ENCODE results near the gene IER2. TPM values are rescaled to one million over a fixed set of nuclear protein-coding genes. Genes with fewer than 3 reads are reported as not detected.

The IER2 gene
- total RNA-seq, 2 experiments from 2014 or later: 64.3 to 79.5 TPM

- H3K9me2 ChIP-seq (ENCODE audit: insufficient read depth, low read length): no peaks in the 10 kb centered on the region
- peaks cover 32% of the 10 kb centered on the region for H3K36me3 ChIP-seq (ENCODE audit: insufficient read depth, low read length)
- H3K27ac ChIP-seq (ENCODE audit: low read depth, low read length, poor library complexity, severe bottlenecking): peak overlapping the region; percentile 75
- TF ChIP-seq CTCF (conservative IDR thresholded peaks at IDR 0.05; ENCODE audit: low read length) (no peak), EZH2phosphoT487 (IDR thresholded peaks at IDR 0.05; ENCODE audit: borderline replicate concordance, low read depth, low read length) (no peak)
- ChIA-PET CTCF (ENCODE audit: unreplicated experiment) (interaction anchor here (0.6 kb wide), 1 partner anchor 12 kb away, joined by 3 read pairs; no protein-coding TSS in a partner anchor), POLR2A (interaction anchor here (0.6 to 1.4 kb wide), 5 partner anchors 9 to 57 kb away, joined by 3 to 8 read pairs (median 3); no protein-coding TSS in a partner anchor)
- no peak for DNase-seq (ENCODE audit: low spot score)
- peaks cover 16% of the 10 kb centered on the region for H4K20me1 ChIP-seq (ENCODE audit: insufficient read depth, low read length)
- peak overlapping the region; percentile 76 for H3K4me2 ChIP-seq (ENCODE audit: low read length)
- peak overlapping the region; percentile 58; the same call in 1 of the 2 replicates for H2AFZ ChIP-seq (ENCODE audit: low read length)
- H3K4me3 ChIP-seq (ENCODE audit: low read depth, low read length, poor library complexity, severe bottlenecking): peak overlapping the region; percentile 90
- peaks cover 34% of the 10 kb centered on the region for H3K4me1 ChIP-seq (ENCODE audit: insufficient read depth, low read length, poor library complexity, severe bottlenecking)
- no peaks in the 10 kb centered on the region for H3K9me3 ChIP-seq (ENCODE audit: low read length)
- no TSS peak for BruUV-seq (replicated peaks)
- intact Hi-C loops (cut with micrococcal nuclease; ENCODE audit: unreplicated experiment): no loop called here
- H3K79me2 ChIP-seq (ENCODE audit: insufficient read depth, low read depth, low read length): peaks cover 62% of the 10 kb centered on the region
Observed at GRCh38 chr19:13117176-13117771, 32.9 kb upstream of the IER2 start.

DNA sequence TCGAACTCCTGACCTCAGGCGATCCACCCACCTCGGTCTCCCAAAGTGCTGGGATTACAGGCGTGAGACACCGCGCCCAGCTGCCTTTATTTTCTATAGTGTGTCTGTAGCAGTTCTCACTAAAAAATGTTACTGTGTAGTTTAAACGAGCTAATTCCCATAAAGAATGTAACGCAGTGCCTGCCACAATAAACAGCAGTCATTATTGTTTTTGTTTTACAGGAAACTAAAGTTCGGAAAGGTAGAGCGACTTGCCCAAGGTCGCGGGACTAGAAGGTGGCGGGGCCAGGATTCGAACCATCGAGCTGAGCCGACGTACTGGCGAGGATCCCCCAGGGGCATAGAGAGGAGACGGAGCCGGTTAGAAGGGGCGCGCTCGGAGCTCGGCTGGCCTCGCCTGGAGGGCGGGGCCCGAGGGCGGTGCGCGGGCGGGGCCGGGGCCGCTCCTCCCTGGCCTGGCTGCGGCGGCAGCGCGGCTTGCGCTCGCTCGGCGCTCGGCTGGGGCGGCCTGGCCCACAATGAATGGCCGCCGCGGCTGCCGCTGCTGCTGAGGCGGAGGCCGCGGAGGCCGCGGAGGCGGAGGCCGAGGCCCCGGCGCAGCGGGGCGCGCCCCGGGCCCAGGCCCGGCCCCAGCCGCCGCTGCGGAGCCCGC is 32.3 kb upstream of the IER2 start, which contains the start of gene NACC1:
Gene NACC1, plus strand, starts transcription at position 493 of the 652 bp plus-strand sequence. CDS start 16,944 bp downstream, outside the sequence.
- Histone ChIP-seq H3K9me3 (ENCODE audit: low read length) (no peaks in the 10 kb centered on the region), H3K4me2 (ENCODE audit: low read length) (peak within 1 kb of the TSS; percentile 76), H4K20me1 (ENCODE audit: insufficient read depth, low read length) (peaks cover 16% of the 10 kb centered on the region), H3K27ac (ENCODE audit: low read depth, low read length, poor library complexity, severe bottlenecking) (peak within 1 kb of the TSS; percentile 75), H3K9me2 (ENCODE audit: insufficient read depth, low read length) (no peaks in the 10 kb centered on the region), H3K4me3 (ENCODE audit: low read depth, low read length, poor library complexity, severe bottlenecking) (peak within 1 kb of the TSS; percentile 94), H3K36me3 (ENCODE audit: insufficient read depth, low read length) (peaks cover 32% of the 10 kb centered on the region), H3K4me1 (ENCODE audit: insufficient read depth, low read length, poor library complexity, severe bottlenecking) (peaks cover 34% of the 10 kb centered on the region), H3K79me2 (ENCODE audit: insufficient read depth, low read depth, low read length) (peaks cover 65% of the 10 kb centered on the region), H2AFZ (ENCODE audit: low read length) (peak within 1 kb of the TSS; percentile 58; the same call in 1 of the 2 replicates)
- POLR2A ChIA-PET: interaction anchor here (0.6 to 1.4 kb wide), 4 partner anchors 9 to 46 kb away, joined by 3 to 8 read pairs (median 3); no protein-coding TSS in a partner anchor
- BruUV-seq (replicated peaks): no TSS peak
- TF ChIP-seq CTCF (conservative IDR thresholded peaks at IDR 0.05; ENCODE audit: low read length) (no peak), EZH2phosphoT487 (IDR thresholded peaks at IDR 0.05; ENCODE audit: borderline replicate concordance, low read depth, low read length) (no peak)
- peak; percentile 95 for DNase-seq (ENCODE audit: low spot score)
- intact Hi-C loops (cut with micrococcal nuclease; ENCODE audit: unreplicated experiment): loop anchor here (1.0 kb wide), 1 partner anchor 32 kb away; the partner anchor contains the start of genes IER2 and STX10
- CTCF ChIA-PET (ENCODE audit: unreplicated experiment): interaction anchor here (0.6 kb wide), 1 partner anchor 12 kb away, joined by 3 read pairs; no protein-coding TSS in a partner anchor
